MM.1S (cell line): ENCODE measurements around the gene UGT1A7.

Source experiments
- EZH2 ChIP-seq: fragments of 300-600 bp; sonication (generic); optimal IDR thresholded peaks from 2 replicates; pipeline ENCODE3; 2017; ENCODE audit warnings: low read depth, mild to moderate bottlenecking, antibody characterized with exemption, low read length, mixed read lengths
- TF ChIP-seq, protein P1 (sequence below): fragments of 300-600 bp; sonication (generic); IDR thresholded peaks from 2 replicates; pipeline ENCODE4 v1.5.1; 2016; ENCODE audit warnings: antibody characterized with exemption, low read length, mixed read lengths

DNA sequence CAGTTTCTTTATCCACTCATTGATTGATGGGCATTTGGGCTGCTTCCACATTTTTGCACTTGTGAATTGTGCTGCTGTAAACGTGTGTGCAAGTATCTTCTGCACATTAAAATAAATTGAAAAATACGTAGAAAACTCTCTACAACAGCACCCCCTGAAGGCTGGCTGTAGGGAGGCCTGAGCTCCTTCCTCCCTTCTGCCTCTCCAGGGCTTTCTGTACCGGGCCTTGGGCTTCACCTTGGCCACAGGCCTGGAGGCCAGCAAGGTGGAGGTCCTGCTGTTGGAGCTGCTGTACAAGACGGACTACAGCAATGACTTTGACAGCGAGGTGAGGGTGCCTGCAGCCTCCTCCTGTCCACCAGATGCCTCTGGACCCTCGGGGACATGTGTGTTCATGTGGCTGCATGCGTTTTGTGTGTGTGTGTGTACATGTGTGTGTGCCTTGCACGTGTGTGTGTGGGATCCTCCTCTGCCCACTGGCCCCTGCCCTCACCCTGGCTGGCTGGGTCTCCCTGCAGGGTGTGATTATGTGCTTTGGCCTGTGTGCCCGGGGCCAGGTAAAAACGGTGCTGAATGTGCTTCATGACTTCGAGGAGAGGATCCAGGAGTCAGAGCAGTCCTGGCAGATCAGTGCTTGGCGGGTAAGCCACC is 125.6 kb downstream of the UGT1A7 start:
- TF ChIP-seq, protein P1, sequence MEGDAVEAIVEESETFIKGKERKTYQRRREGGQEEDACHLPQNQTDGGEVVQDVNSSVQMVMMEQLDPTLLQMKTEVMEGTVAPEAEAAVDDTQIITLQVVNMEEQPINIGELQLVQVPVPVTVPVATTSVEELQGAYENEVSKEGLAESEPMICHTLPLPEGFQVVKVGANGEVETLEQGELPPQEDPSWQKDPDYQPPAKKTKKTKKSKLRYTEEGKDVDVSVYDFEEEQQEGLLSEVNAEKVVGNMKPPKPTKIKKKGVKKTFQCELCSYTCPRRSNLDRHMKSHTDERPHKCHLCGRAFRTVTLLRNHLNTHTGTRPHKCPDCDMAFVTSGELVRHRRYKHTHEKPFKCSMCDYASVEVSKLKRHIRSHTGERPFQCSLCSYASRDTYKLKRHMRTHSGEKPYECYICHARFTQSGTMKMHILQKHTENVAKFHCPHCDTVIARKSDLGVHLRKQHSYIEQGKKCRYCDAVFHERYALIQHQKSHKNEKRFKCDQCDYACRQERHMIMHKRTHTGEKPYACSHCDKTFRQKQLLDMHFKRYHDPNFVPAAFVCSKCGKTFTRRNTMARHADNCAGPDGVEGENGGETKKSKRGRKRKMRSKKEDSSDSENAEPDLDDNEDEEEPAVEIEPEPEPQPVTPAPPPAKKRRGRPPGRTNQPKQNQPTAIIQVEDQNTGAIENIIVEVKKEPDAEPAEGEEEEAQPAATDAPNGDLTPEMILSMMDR = no peak
- TF ChIP-seq EZH2 = no peak
